ENCODE data around the gene HLA-DOB.

HLA-DOB gene

DNA sequence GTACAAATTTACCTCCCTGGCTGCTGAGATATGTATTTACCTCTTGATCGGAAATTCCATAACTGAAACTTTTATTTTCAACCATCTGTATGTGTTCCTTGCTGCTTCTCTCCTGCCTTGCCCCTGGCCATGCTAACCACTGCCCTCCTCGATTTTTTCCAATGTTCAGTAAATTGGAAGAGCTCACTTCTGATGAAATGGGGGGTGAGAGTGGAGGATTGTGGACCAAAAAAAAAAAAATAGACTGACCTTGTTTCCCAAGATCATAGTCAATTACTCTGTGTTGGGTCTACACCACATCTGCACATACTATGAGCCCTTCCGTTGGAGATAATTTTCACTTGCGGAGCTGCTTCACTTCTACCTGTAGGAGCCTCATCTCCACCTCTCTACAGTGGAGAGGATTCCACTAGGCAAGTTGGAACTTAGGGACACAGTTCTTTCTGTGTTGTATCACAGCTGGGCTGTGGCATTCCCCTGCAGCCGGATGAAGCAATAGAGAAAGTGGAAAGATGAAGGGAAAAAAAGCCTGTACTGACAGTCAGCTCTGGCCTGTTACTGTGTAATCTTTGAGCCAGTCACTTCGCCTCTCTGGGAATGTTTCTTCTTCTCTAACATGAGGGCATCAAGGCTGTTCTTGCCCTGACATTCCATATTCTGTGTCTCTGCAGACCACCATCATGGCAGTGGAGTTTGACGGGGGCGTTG, 38.8 kb upstream of the HLA-DOB start:
- TF ChIP-seq, protein P1, sequence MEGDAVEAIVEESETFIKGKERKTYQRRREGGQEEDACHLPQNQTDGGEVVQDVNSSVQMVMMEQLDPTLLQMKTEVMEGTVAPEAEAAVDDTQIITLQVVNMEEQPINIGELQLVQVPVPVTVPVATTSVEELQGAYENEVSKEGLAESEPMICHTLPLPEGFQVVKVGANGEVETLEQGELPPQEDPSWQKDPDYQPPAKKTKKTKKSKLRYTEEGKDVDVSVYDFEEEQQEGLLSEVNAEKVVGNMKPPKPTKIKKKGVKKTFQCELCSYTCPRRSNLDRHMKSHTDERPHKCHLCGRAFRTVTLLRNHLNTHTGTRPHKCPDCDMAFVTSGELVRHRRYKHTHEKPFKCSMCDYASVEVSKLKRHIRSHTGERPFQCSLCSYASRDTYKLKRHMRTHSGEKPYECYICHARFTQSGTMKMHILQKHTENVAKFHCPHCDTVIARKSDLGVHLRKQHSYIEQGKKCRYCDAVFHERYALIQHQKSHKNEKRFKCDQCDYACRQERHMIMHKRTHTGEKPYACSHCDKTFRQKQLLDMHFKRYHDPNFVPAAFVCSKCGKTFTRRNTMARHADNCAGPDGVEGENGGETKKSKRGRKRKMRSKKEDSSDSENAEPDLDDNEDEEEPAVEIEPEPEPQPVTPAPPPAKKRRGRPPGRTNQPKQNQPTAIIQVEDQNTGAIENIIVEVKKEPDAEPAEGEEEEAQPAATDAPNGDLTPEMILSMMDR (conservative IDR thresholded peaks at IDR 0.05): no peak
- no peak for TF ChIP-seq ZFX (IDR thresholded peaks at IDR 0.05)
- no peak overlapping the region for H3K27ac ChIP-seq

- H3K27ac ChIP-seq: no peak overlapping the region; the same call in 1 of the 2 replicates
- no peak for TF ChIP-seq ZFX (IDR thresholded peaks at IDR 0.05)
- TF ChIP-seq, protein P1 (conservative IDR thresholded peaks at IDR 0.05): no peak
Measured at GRCh38 chr6:32854376-32855178, 37.8 kb upstream of the HLA-DOB start.

DNA sequence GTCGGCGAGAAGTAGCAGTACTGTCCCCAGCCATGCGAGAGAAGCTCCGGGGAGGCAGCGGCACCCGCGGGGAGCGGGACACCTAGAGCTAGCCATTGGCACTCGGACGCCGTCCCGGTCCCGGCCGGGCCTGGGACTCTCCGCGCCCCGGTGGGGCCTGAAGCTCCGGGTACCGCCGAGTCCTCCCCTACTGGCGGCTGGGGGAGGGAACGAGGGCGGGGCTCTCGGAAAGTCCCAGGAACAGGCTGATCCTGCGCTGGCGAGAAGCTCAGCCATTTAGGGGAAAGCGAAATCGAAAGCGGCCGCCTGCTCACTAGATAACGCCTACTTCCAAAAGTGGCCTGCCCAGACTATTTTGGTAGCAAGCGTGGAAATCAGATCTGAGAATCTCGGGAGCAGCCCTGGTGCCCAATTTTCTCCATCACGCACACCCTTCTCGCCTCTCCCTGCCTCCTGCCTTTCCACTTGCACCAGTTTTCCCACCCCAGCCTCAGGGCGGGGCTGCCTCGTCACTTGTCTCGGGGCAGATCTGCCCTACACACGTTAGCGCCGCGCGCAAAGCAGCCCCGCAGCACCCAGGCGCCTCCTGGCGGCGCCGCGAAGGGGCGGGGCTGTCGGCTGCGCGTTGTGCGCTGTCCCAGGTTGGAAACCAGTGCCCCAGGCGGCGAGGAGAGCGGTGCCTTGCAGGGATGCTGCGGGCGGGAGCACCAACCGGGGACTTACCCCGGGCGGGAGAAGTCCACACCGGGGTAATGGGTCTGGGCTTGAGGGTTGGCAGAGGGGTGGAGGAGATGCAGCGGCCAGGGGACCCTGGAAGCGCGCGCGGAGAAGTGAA, 37.0 kb upstream of the HLA-DOB start, which contains the start of the genes PSMB9 and TAP1:
PSMB9 (plus strand) TSS at position 652 of the 835 bp plus-strand sequence; CDS start at position 690, 38 bp downstream.
TAP1 (minus strand) TSS at position 164 of the 835 bp plus-strand sequence; CDS start at position 96, 68 bp downstream.
- peak within 1 kb of the TSS; percentile 54 for H3K27ac ChIP-seq
- TF ChIP-seq, protein P1 (conservative IDR thresholded peaks at IDR 0.05): peak; percentile 88
- no peak for TF ChIP-seq ZFX (IDR thresholded peaks at IDR 0.05)

- H3K27ac ChIP-seq: peak overlapping the region; percentile 54
- TF ChIP-seq, protein P1 (conservative IDR thresholded peaks at IDR 0.05): no peak
- no peak for TF ChIP-seq ZFX (IDR thresholded peaks at IDR 0.05)
Measured at GRCh38 chr6:32852844-32853540, 36.2 kb upstream of the HLA-DOB start.

DNA sequence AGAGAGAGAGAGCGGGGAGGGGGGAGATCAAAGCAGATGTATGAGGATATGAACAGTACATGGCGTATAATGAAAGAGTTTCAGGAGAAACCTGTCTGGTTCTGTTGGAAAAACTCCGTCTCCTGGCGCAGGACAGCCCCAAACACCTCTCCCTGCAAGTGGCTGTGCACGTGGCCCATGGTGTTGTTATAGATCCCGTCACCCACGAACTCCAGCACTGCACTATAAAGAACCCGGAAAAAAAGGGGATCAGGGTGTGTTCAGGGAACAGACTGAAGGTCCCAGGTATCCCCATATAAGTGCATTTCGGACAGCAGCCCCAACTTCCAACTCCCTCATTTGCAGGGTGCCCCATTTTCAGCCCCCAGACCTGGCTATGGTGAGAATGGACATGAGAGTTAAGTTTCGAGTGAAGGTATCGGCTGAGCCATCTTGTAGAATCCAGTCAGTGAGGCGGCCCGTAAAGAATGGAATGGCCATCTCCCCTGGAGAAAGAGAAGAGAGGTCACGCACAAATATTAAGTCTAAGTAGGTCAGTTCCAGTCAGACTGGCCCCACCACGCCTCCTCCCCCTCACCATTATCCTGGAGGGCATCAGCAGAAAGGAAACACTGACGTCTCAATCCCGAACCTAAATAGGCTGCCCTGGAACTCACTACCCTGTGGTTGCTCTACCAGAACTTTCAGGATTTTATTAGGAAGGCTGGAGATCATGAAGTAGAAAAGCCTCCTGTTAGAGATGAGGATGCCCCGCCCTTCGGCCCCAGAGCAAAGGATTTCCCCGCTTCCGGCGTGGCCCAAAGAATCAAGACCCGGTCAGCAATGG, 35.4 kb upstream of the HLA-DOB start:
- peak overlapping the region; percentile 54; the same call in 1 of the 2 replicates for H3K27ac ChIP-seq
- no peak for TF ChIP-seq ZFX (IDR thresholded peaks at IDR 0.05)
- TF ChIP-seq, protein P1 (conservative IDR thresholded peaks at IDR 0.05): no peak

DNA sequence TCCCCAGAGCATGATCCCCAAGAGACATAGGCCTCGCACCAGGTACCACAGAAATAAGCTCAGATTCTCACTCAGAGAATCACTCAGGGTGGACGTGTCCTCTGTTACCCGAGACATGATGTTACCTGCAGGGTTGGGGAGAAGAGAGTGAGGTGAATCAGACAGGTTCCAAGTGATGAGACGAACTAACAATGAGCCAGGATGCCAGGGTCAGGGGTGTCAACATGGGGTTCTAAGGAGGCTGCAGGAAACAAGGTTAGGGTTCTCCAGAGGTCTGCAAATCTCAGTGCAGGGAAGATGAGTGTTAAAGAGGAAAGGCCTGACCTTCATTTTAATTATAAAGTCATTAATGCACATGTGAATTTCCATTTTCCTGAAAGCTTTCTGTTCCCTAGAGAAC, 34.2 kb upstream of the HLA-DOB start:
- TF ChIP-seq, protein P1 (conservative IDR thresholded peaks at IDR 0.05): no peak
- TF ChIP-seq ZFX (IDR thresholded peaks at IDR 0.05): no peak
- no peak overlapping the region for H3K27ac ChIP-seq
